ENCODE results near the gene APBA3.

APBA3 gene

DNA sequence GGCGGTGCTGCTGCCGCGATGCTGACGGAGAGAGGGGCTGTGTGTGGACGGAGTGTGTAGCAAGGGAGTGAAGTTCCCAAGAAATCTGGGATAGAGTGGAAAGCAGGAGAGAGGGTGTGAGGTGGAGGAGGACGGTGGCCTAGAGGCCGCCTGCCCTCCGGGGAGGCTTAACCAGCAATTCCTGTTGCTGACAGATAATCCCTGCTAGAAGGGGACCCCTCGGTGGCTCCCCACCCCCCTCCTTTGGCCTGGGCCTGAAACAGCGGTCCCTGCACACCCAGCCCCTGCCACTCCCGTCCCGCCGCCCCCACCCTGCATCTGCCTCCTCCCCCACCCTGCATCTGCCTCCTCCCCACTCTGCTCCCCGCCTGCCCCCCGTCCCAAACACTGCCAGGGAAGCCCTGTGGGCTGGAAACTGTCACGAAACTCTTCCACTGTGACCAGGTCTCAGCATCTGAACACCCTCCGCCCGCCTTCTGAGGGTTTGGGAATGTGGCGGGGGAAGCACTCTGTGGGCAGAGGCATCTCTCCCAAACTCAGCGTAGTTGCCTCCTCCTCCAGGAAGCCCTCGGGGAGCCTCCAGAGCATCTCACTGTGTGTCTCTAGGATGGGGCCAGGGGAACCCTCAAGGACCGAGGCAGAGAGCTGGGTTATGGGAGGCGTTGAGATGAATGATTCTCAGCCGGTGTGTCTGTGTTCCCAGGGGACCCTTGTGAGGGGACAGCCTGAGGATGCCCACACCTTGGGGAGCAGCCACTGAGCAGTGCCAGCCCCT is 41.8 kb upstream of the APBA3 start:
- H3K27me3 ChIP-seq (ENCODE audit: insufficient read depth, poor library complexity, severe bottlenecking): peaks cover 28% of the 10 kb centered on the region
- TF ChIP-seq, protein P1, sequence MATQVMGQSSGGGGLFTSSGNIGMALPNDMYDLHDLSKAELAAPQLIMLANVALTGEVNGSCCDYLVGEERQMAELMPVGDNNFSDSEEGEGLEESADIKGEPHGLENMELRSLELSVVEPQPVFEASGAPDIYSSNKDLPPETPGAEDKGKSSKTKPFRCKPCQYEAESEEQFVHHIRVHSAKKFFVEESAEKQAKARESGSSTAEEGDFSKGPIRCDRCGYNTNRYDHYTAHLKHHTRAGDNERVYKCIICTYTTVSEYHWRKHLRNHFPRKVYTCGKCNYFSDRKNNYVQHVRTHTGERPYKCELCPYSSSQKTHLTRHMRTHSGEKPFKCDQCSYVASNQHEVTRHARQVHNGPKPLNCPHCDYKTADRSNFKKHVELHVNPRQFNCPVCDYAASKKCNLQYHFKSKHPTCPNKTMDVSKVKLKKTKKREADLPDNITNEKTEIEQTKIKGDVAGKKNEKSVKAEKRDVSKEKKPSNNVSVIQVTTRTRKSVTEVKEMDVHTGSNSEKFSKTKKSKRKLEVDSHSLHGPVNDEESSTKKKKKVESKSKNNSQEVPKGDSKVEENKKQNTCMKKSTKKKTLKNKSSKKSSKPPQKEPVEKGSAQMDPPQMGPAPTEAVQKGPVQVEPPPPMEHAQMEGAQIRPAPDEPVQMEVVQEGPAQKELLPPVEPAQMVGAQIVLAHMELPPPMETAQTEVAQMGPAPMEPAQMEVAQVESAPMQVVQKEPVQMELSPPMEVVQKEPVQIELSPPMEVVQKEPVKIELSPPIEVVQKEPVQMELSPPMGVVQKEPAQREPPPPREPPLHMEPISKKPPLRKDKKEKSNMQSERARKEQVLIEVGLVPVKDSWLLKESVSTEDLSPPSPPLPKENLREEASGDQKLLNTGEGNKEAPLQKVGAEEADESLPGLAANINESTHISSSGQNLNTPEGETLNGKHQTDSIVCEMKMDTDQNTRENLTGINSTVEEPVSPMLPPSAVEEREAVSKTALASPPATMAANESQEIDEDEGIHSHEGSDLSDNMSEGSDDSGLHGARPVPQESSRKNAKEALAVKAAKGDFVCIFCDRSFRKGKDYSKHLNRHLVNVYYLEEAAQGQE (IDR thresholded peaks at IDR 0.05; ENCODE audit: insufficient replicate concordance, low read depth): no peak
- TF ChIP-seq SPI1 (IDR thresholded peaks at IDR 0.05; ENCODE audit: borderline replicate concordance, low read depth) (no peak), POLR2AphosphoS5 (IDR thresholded peaks at IDR 0.05; ENCODE audit: low read depth) (no peak), CTCF (IDR thresholded peaks at IDR 0.05; ENCODE audit: insufficient read depth, low read length) (no peak), GABPA (IDR thresholded peaks at IDR 0.05; ENCODE audit: low read depth) (no peak)

GRCh38 chr19:3801412-3802096 is 40.1 kb upstream of the APBA3 start:
- no peak for TF ChIP-seq SPI1 (IDR thresholded peaks at IDR 0.05; ENCODE audit: borderline replicate concordance, low read depth)
- no peak for TF ChIP-seq GABPA (IDR thresholded peaks at IDR 0.05; ENCODE audit: low read depth)
- TF ChIP-seq POLR2AphosphoS5 (IDR thresholded peaks at IDR 0.05; ENCODE audit: low read depth): no peak
- TF ChIP-seq, protein P1 (IDR thresholded peaks at IDR 0.05; ENCODE audit: insufficient replicate concordance, low read depth): no peak
- no peak for TF ChIP-seq CTCF (IDR thresholded peaks at IDR 0.05; ENCODE audit: insufficient read depth, low read length)
- no peak overlapping the region for H3K4me3 ChIP-seq (replicated peaks; ENCODE audit: insufficient read depth, low read length)

More for the DNA sequence above, 41.8 kb upstream of the APBA3 start:
- DNase-seq (ENCODE audit: low read depth in 1 of 2, low spot score in 1 of 2): no peak
- no peak overlapping the region for H3K27ac ChIP-seq (replicated peaks)
- H3K4me3 ChIP-seq (replicated peaks; ENCODE audit: insufficient read depth, low read length): no peak overlapping the region

DNA sequence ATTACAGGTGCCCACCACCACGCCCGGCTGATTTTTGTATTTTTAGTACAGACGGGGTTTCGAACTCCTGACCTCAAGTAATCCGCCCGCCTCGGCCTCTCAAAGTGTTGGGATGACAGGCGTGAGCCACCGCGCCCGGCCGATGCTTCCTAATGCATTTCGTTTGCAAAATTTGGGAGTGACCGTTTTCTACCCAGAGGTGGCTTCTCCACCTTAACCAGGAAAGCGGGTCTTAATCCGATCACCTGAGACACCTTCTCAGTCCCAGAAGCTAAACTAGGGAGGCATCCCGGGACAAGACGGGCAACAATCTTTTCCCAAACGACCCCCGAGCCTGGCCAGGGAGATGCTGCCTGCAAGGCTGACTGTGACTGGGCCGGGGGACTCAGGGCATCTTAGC is 39.5 kb upstream of the APBA3 start:
- H3K4me3 ChIP-seq (replicated peaks; ENCODE audit: insufficient read depth, low read length): no peak overlapping the region
- no peak overlapping the region for H3K27ac ChIP-seq (replicated peaks)
- TF ChIP-seq SPI1 (IDR thresholded peaks at IDR 0.05; ENCODE audit: borderline replicate concordance, low read depth) (no peak), GABPA (IDR thresholded peaks at IDR 0.05; ENCODE audit: low read depth) (no peak), POLR2AphosphoS5 (IDR thresholded peaks at IDR 0.05; ENCODE audit: low read depth) (no peak), CTCF (IDR thresholded peaks at IDR 0.05; ENCODE audit: insufficient read depth, low read length) (no peak)
- TF ChIP-seq, protein P1 (IDR thresholded peaks at IDR 0.05; ENCODE audit: insufficient replicate concordance, low read depth): no peak
- H3K27me3 ChIP-seq (ENCODE audit: insufficient read depth, poor library complexity, severe bottlenecking): peaks cover 28% of the 10 kb centered on the region
- no peak for DNase-seq (ENCODE audit: low read depth in 1 of 2, low spot score in 1 of 2)

More at GRCh38 chr19:3801412-3802096, 40.1 kb upstream of the APBA3 start:
- H3K27ac ChIP-seq (replicated peaks): no peak overlapping the region
- peaks cover 28% of the 10 kb centered on the region for H3K27me3 ChIP-seq (ENCODE audit: insufficient read depth, poor library complexity, severe bottlenecking)
- DNase-seq (ENCODE audit: low read depth in 1 of 2, low spot score in 1 of 2): no peak

Data from HL-60 (cell line).